ENCODE data around the gene TBX10. TPM values are rescaled to one million over a fixed set of nuclear protein-coding genes. Genes with fewer than 3 reads are reported as not detected.
"Not testable (repeated sequence)": the region's sequence is repeated elsewhere in the genome, so short reads cannot be mapped to it uniquely, and the experiment has no call there.

Gene TBX10
- total and polyA plus RNA-seq, 2 of the 8 experiments (the other 6 are each of a cell fraction or from before 2014, with no cell fraction given) = 0.09 TPM; not detected in 1

GRCh38 chr11:67637441-67637840, 2.1 kb downstream of the TBX10 start:
- H3K9me3 ChIP-seq (ENCODE audit: insufficient read depth in 2 of 2, low read depth in 1 of 2, low read length in 1 of 2); H3K36me3 ChIP-seq (ENCODE audit: control insufficient read depth in 2 of 4, insufficient read depth in 4 of 4, low read length in 3 of 4); H3K14ac ChIP-seq (ENCODE audit: insufficient read length); H3K79me2 ChIP-seq (ENCODE audit: control insufficient read depth in 1 of 2, insufficient read depth in 2 of 2, low read length in 2 of 2); FAIRE-seq; H3K4me1 ChIP-seq (replicated peaks in 1 of 4; ENCODE audit: control insufficient read depth in 3 of 4, insufficient read depth in 4 of 4, low read length in 3 of 4); H4K91ac ChIP-seq (replicated peaks; ENCODE audit: insufficient read length, low read length); H3K79me1 ChIP-seq (ENCODE audit: low read depth, low read length); H3K23ac ChIP-seq (ENCODE audit: insufficient read length); H2AFZ ChIP-seq (ENCODE audit: low read length); H3K4me3 ChIP-seq (ENCODE audit: extremely low read depth in 1 of 4, insufficient read depth in 2 of 4, low read depth in 3 of 4, low read length in 4 of 4); DNase-seq (ENCODE audit: low read depth in 1 of 2, low spot score in 2 of 2); H2BK20ac ChIP-seq (ENCODE audit: low read length); H2BK120ac ChIP-seq (replicated peaks; ENCODE audit: low read depth, low read length); H3K27ac ChIP-seq (ENCODE audit: low read depth, low read length); H3K9ac ChIP-seq (replicated peaks in 1 of 4; ENCODE audit: extremely low read depth in 1 of 4, low read depth in 3 of 4, low read length in 3 of 4); H2AK5ac ChIP-seq (ENCODE audit: low read depth, low read length); H2BK5ac ChIP-seq (ENCODE audit: low read depth, low read length); H3K4ac ChIP-seq (replicated peaks; ENCODE audit: insufficient read length, low read depth, low read length); H2BK12ac ChIP-seq (ENCODE audit: low read depth, low read length); H3K4me2 ChIP-seq (ENCODE audit: insufficient read depth in 1 of 2, low read depth in 2 of 2, low read length in 2 of 2); H3K23me2 ChIP-seq (ENCODE audit: low read depth, low read length); H3K56ac ChIP-seq (replicated peaks; ENCODE audit: insufficient read length, low read depth, low read length); H4K20me1 ChIP-seq (replicated peaks in 1 of 2; ENCODE audit: control insufficient read depth in 1 of 2, insufficient read depth in 2 of 2, low read length in 2 of 2); H4K8ac ChIP-seq (ENCODE audit: extremely low read depth, insufficient read depth, low read length); H4K5ac ChIP-seq (ENCODE audit: insufficient read length, low read depth, low read length); H3K18ac ChIP-seq (ENCODE audit: extremely low read depth, low read length); H2BK15ac ChIP-seq (ENCODE audit: low read length): not testable (repeated sequence)
- WGBS, 2 experiments (ENCODE audit: extremely low coverage in 1 of 2, insufficient coverage in 1 of 2, insufficient read length in 1 of 2, insufficient replicate concordance in 2 of 2, low coverage in 1 of 2, low lambda C conversion rate in 2 of 2, missing lambda C conversion rate in 1 of 2) = 100% methylated on average over 2 of the region's 3 CpGs; no CpG with 5 or more reads in 1 of the 2 experiments
- ChIA-PET CTCF (ENCODE audit: partially characterized antibody) (interaction anchor here (1.1 to 4.8 kb wide), 4 partner anchors 11 to 163 kb away, joined by 3 to 36 read pairs (median 16); no protein-coding TSS in a partner anchor), POLR2A (ENCODE audit: partially characterized antibody) (interaction anchor here (2.5 to 3.2 kb wide), 2 partner anchors 8 to 17 kb away, joined by 8 to 19 read pairs; partner anchors contain the start of gene NUDT8)
- H3K27me3 ChIP-seq (replicated peaks in 1 of 4; ENCODE audit: control insufficient read depth in 3 of 4, extremely low read depth in 1 of 4, insufficient read depth in 3 of 4, low read length in 3 of 4) = peaks cover 8 to 28% (median 15%) of the 10 kb centered on the region in 4 experiments
